Fibroblast of skin of back (primary cell): ENCODE results near the gene RTRAF.
A peak's percentile ranks its signal among the peaks of the same experiment; 100 is the strongest.

ENCODE experiments used
- DNase-seq: peaks from one replicate; pipeline ENCODE4 v3.0.0-alpha.2; 2013

The RTRAF gene

GRCh38 chr14:52051871-52052270 is 62.5 kb downstream of the RTRAF start:
- peak; percentile 92 for DNase-seq

- DNase-seq: peak; percentile 87
Observed at GRCh38 chr14:52052288-52052943, 63.1 kb downstream of the RTRAF start.

DNA sequence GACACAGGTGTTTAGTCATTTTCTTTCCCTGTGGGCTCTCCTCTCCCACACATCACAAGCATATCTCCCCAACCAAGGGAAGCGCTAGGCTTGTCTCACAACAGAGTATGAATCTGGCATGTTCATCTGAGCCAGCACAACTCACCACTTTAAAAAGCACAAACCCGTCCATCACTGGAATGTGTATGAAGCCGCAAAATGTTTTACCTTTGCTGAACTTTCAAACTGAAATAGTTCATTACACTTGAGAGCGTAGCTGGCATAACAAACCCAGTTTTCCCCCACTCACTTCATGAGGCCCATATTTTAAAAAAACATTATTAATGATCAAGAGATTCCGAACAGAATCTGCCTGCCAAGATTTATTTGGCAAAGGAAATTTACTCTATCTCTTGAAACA is 63.7 kb downstream of the RTRAF start:
- no peak for DNase-seq

- no peak for DNase-seq
Observed at GRCh38 chr14:52054678-52055077, 65.3 kb downstream of the RTRAF start.

- no peak for DNase-seq
Observed at GRCh38 chr14:52055167-52055566, 65.8 kb downstream of the RTRAF start.

GRCh38 chr14:52058341-52058740 is 69.0 kb downstream of the RTRAF start:
- DNase-seq: no peak

- no peak for DNase-seq
Observed at GRCh38 chr14:52059649-52060048, 70.3 kb downstream of the RTRAF start.

- no peak for DNase-seq
Observed at GRCh38 chr14:52060080-52060479, 70.7 kb downstream of the RTRAF start.
